ENCODE data around the gene CASS4.

CASS4 gene

GRCh38 chr20:56417402-56417801, 5.3 kb downstream of the CASS4 start:
- TF ChIP-seq TCF12 (IDR thresholded peaks at IDR 0.05; ENCODE audit: low read depth) (no peak), CREB1 (IDR thresholded peaks at IDR 0.05; ENCODE audit: low read depth) (no peak), ZBTB7A (IDR thresholded peaks at IDR 0.05; ENCODE audit: low read depth) (no peak), NFIC (IDR thresholded peaks at IDR 0.05) (no peak), EP300 (IDR thresholded peaks at IDR 0.05; ENCODE audit: borderline replicate concordance) (no peak), MAX (IDR thresholded peaks at IDR 0.05) (no peak), FOXM1 (IDR thresholded peaks at IDR 0.05; ENCODE audit: borderline replicate concordance, low read depth) (no peak)
- TF ChIP-seq, protein P1, sequence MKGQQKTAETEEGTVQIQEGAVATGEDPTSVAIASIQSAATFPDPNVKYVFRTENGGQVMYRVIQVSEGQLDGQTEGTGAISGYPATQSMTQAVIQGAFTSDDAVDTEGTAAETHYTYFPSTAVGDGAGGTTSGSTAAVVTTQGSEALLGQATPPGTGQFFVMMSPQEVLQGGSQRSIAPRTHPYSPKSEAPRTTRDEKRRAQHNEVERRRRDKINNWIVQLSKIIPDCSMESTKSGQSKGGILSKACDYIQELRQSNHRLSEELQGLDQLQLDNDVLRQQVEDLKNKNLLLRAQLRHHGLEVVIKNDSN (IDR thresholded peaks at IDR 0.05) = no peak
- TF ChIP-seq, protein P2, sequence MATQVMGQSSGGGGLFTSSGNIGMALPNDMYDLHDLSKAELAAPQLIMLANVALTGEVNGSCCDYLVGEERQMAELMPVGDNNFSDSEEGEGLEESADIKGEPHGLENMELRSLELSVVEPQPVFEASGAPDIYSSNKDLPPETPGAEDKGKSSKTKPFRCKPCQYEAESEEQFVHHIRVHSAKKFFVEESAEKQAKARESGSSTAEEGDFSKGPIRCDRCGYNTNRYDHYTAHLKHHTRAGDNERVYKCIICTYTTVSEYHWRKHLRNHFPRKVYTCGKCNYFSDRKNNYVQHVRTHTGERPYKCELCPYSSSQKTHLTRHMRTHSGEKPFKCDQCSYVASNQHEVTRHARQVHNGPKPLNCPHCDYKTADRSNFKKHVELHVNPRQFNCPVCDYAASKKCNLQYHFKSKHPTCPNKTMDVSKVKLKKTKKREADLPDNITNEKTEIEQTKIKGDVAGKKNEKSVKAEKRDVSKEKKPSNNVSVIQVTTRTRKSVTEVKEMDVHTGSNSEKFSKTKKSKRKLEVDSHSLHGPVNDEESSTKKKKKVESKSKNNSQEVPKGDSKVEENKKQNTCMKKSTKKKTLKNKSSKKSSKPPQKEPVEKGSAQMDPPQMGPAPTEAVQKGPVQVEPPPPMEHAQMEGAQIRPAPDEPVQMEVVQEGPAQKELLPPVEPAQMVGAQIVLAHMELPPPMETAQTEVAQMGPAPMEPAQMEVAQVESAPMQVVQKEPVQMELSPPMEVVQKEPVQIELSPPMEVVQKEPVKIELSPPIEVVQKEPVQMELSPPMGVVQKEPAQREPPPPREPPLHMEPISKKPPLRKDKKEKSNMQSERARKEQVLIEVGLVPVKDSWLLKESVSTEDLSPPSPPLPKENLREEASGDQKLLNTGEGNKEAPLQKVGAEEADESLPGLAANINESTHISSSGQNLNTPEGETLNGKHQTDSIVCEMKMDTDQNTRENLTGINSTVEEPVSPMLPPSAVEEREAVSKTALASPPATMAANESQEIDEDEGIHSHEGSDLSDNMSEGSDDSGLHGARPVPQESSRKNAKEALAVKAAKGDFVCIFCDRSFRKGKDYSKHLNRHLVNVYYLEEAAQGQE (IDR thresholded peaks at IDR 0.05; ENCODE audit: low read depth) = no peak

DNA sequence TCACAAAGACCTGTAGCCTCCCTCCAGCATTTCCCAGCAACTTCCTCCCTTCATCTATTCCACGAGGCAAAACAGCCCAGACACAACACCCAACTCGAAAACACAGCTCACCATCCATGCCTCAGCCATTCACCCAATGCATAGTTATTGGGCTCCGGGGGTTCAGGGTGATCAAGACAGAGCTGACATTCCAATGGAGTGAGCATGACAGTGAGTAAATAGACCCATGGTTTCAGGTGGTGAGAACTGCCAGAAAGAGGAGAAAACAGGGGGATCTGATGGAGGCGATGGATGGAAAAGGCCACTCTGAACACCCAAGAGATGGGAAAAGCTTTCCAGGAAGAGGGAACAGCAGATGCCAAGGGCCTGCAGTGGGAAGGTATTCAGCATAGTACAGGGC, 5.9 kb downstream of the CASS4 start:
- TF ChIP-seq NFIC (IDR thresholded peaks at IDR 0.05) = no peak
- TF ChIP-seq EP300 (IDR thresholded peaks at IDR 0.05; ENCODE audit: borderline replicate concordance) = no peak
- TF ChIP-seq EGR1 (IDR thresholded peaks at IDR 0.05) = no peak
- no peak for TF ChIP-seq FOXM1 (IDR thresholded peaks at IDR 0.05; ENCODE audit: borderline replicate concordance, low read depth)
- TF ChIP-seq TAF1 (IDR thresholded peaks at IDR 0.05; ENCODE audit: low read depth) = no peak
- TF ChIP-seq TCF12 (IDR thresholded peaks at IDR 0.05; ENCODE audit: low read depth) = no peak
- TF ChIP-seq, protein P2 (IDR thresholded peaks at IDR 0.05; ENCODE audit: low read depth) = no peak

GRCh38 chr20:56418385-56418861, 6.4 kb downstream of the CASS4 start:
- no peak for TF ChIP-seq CEBPB (IDR thresholded peaks at IDR 0.05)
- no peak for TF ChIP-seq TCF12 (IDR thresholded peaks at IDR 0.05; ENCODE audit: low read depth)

- TF ChIP-seq TAF1 (IDR thresholded peaks at IDR 0.05; ENCODE audit: low read depth) (no peak), FOXM1 (IDR thresholded peaks at IDR 0.05; ENCODE audit: borderline replicate concordance, low read depth) (no peak), ZBTB7A (IDR thresholded peaks at IDR 0.05; ENCODE audit: low read depth) (no peak), EGR1 (IDR thresholded peaks at IDR 0.05) (no peak), TEAD4 (IDR thresholded peaks at IDR 0.05) (no peak), EP300 (IDR thresholded peaks at IDR 0.05; ENCODE audit: borderline replicate concordance) (no peak), TCF12 (IDR thresholded peaks at IDR 0.05; ENCODE audit: low read depth) (no peak), YY1 (IDR thresholded peaks at IDR 0.05; ENCODE audit: low read depth) (no peak)
- TF ChIP-seq, protein P1 (IDR thresholded peaks at IDR 0.05) = no peak
- TF ChIP-seq, protein P2 (IDR thresholded peaks at IDR 0.05; ENCODE audit: low read depth) = no peak
Observed at GRCh38 chr20:56420028-56420427, 8.0 kb downstream of the CASS4 start.

DNA sequence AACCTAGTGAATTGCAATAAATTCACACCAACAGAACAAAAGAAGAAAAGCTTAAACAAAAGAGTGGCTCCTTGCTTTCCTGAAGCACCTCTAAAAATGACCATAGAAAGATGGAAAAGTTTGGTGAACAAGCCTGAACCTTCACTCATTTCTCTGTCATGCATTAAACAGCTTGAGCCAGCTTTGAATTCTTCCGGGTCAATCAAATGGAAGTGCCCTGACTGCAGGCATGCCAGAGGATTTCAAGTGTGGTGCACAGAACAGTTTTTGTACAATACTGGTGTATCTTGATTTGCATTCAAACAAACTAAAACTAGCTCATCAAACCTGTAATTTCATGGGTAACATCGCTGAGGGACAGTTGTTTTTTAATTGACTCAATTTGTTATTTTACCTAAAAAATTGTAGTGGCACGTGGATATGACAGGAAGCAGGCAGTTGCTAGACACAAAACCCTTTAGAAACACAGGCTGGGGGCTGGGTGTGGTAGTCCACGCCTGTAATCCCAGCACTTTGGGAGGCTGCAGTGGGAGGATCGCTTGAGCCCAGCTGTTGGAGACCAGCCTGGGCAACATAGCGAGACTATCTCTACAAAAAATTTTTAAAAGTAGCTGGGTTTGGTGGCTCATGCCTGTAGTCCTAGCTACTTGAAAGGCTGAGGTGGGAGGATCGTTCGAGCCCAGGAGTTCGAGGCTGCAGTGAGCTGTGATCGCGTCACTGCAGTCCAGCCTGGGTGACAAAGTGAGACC, 9.1 kb downstream of the CASS4 start:
- TF ChIP-seq, protein P2 (IDR thresholded peaks at IDR 0.05; ENCODE audit: low read depth) = no peak
- TF ChIP-seq CREB1 (IDR thresholded peaks at IDR 0.05; ENCODE audit: low read depth) (no peak), TEAD4 (IDR thresholded peaks at IDR 0.05) (no peak), NFIC (IDR thresholded peaks at IDR 0.05) (no peak), EGR1 (IDR thresholded peaks at IDR 0.05) (no peak), TCF12 (IDR thresholded peaks at IDR 0.05; ENCODE audit: low read depth) (no peak), RAD21 (IDR thresholded peaks at IDR 0.05; ENCODE audit: low read depth) (no peak), YY1 (IDR thresholded peaks at IDR 0.05; ENCODE audit: low read depth) (no peak), MAX (IDR thresholded peaks at IDR 0.05) (no peak), EP300 (IDR thresholded peaks at IDR 0.05; ENCODE audit: borderline replicate concordance) (no peak), CEBPB (IDR thresholded peaks at IDR 0.05) (no peak), FOXM1 (IDR thresholded peaks at IDR 0.05; ENCODE audit: borderline replicate concordance, low read depth) (no peak), TAF1 (IDR thresholded peaks at IDR 0.05; ENCODE audit: low read depth) (no peak), ZBTB7A (IDR thresholded peaks at IDR 0.05; ENCODE audit: low read depth) (no peak)
- TF ChIP-seq, protein P1 (IDR thresholded peaks at IDR 0.05) = no peak
